GM18907 (cell line): ENCODE data around the gene COX6B1.
"Not testable (repeated sequence)": the region's sequence is repeated elsewhere in the genome, so short reads cannot be mapped to it uniquely, and the experiment has no call there.

Source experiments
- ATAC-seq: cut with Tn5 transposase; IDR thresholded peaks from one replicate; pipeline ENCODE4 v1.9.1; 2021; ENCODE audit warnings: mild to moderate bottlenecking, moderate library complexity; ENCODE audit not compliant: unreplicated experiment

The COX6B1 gene

DNA sequence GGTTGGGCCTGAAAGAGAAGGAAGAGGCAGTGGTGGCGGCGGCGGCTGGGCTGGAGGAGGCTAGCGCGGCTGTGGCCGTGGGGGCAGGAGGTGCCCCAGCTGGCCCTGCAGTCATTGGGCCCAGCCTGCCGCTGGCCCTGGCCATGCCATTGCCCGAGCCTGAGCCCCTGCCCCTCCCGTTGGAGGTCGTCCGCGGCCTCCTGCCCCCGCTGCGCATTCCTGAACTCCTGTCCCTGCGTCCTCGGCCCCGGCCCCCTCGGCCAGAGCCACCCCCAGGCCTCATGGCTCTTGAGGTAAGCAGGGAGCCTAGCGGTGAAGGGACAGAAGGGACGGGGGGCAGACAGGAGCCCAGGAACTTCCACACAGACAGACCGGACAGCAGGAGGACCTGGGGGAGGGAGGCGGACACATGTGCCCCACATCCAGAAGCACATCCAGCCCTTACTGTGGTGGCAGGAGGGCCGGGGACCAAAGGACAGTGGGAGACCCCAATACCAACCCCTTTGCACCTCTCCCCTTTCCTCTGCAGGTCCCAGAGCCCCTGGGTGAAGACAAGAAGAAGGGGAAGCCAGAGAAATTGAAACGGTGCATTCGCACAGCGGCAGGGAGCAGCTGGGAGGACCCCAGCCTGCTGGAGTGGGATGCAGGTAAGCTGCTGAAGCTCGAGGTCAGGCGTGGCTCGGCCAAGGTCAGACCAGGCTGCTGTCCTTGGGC is 14.2 kb upstream of the COX6B1 start:
- ATAC-seq, result no peak

DNA sequence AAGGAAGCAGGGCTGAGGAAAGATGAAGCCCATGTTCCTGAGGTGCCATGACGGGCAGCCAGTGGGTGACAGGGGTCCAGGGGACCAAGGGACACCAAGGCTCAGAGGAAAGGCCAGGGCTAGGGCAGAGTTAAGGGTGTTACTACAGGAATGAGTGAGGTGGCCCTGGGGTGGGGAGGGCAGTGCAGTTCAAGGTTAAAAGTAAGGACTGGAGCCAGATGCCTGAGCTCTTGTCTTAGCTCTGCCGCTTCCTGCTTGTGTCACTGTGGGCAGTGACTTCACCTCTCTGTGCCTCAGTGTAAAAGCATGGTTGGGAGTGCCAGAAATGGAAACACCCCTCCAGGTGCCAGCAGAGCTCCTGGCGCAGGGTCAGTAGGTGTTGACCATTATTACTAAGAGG is 11.5 kb upstream of the COX6B1 start:
- no peak for ATAC-seq

DNA sequence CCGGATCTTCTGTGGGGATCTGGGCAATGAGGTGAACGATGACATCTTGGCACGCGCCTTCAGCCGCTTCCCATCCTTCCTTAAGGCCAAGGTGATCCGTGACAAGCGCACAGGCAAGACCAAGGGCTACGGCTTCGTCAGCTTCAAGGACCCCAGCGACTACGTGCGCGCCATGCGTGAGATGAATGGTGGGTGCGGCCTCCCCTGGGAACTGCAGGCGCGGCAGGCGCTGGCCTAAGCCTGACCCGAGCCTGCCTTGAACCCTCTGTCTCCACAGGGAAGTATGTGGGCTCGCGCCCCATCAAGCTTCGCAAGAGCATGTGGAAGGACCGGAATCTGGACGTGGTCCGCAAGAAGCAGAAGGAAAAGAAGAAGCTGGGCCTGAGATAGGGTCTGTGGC is 11.0 kb upstream of the COX6B1 start:
- ATAC-seq, result no peak

DNA sequence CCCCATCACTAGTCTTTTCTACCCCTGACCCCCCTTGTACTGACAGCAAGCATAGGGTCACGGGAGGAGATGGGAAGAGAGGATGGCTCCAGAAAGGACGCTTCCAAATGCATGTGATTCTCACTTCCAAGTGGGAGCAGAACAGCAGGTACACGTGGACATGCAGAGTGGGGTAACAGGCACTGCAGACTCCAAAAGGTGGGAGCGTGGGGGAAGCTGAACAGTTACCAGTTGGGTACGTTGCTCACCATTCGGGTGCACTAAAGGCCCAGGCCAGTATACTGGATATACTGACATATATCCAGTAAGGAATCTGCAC is 8.8 kb upstream of the COX6B1 start:
- ATAC-seq, result no peak

DNA sequence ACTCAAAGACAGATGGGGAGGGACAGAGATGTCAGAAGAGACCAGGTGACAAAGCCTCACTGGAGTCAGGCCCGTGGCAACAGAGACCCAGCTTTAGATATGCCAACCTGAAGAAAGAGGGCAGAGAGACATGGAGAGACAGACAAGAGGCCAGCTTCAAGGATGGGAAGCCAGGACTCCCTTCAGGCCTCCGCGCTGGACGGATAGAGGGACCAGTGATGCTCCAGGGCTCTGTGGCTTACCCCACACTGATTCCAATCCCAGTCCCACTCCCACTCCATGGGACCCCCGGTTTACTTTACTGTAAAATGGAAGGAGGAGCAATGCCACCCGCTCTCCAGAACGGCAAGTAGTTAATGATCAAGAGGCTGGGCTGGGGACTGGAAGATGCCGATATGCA is 8.3 kb upstream of the COX6B1 start:
- no peak for ATAC-seq

DNA sequence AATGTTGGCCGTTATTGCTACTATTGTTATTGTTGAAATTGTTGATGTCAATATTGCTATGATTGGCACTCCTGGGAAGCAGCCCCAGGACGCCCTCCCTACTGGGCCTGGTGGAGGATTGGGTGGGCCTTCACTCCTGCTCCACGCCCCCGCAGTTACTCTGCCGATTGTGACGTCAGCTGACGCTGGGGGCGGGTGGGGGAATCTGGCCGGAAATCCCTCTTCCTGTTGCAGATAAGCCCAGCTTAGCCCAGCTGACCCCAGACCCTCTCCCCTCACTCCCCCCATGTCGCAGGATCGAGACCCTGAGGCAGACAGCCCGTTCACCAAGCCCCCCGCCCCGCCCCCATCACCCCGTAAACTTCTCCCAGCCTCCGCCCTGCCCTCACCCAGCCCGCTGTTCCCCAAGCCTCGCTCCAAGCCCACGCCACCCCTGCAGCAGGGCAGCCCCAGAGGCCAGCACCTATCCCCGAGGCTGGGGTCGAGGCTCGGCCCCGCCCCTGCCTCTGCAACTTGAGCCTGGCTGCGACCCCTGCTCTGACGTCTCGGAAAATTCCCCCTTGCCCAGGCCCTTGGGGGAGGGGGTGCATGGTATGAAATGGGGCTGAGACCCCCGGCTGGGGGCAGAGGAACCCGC is 6.5 kb upstream of the COX6B1 start, which contains the start of gene ETV2:
TSS of gene ETV2 (plus strand) at position 231 of the 637 bp plus-strand sequence. CDS start 716 bp downstream, outside the sequence.
- ATAC-seq, result no peak

DNA sequence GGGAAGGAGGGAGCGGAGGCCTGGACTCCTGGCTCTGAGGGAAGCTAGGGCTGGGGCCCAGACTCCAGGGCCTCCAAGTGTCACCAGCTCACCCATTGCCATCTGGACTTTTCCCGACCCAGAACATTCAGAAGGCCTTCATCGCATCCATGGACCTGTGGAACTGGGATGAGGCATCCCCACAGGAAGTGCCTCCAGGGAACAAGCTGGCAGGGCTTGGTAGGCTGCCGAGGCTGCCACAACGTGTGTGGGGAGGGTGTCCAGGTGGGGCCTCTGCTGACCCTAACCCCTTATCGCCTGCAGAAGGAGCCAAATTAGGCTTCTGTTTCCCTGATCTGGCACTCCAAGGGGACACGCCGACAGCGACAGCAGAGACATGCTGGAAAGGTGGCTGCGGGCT is 5.8 kb upstream of the COX6B1 start:
- no peak for ATAC-seq

DNA sequence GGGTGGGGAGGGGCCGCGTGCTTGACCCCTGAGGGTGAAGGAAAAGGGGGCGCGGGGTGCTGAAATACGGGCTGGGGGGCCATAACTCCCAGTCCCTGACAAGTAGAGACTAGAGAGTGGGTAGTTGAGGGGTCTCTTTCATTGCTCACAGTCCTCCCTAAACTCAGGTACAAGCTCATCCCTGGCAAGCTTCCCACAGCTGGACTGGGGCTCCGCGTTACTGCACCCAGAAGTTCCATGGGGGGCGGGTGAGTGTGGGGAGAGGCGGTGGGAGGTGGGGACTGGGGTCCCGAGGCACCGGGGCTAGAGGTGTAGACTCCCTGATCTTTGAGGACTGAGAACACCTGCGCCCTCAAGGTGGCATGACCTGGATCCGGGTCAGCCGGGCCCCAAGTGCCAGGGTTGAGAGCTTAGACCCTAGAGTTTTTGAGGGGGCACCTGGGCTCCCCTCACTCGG is 5.3 kb upstream of the COX6B1 start:
- ATAC-seq, result no peak

DNA sequence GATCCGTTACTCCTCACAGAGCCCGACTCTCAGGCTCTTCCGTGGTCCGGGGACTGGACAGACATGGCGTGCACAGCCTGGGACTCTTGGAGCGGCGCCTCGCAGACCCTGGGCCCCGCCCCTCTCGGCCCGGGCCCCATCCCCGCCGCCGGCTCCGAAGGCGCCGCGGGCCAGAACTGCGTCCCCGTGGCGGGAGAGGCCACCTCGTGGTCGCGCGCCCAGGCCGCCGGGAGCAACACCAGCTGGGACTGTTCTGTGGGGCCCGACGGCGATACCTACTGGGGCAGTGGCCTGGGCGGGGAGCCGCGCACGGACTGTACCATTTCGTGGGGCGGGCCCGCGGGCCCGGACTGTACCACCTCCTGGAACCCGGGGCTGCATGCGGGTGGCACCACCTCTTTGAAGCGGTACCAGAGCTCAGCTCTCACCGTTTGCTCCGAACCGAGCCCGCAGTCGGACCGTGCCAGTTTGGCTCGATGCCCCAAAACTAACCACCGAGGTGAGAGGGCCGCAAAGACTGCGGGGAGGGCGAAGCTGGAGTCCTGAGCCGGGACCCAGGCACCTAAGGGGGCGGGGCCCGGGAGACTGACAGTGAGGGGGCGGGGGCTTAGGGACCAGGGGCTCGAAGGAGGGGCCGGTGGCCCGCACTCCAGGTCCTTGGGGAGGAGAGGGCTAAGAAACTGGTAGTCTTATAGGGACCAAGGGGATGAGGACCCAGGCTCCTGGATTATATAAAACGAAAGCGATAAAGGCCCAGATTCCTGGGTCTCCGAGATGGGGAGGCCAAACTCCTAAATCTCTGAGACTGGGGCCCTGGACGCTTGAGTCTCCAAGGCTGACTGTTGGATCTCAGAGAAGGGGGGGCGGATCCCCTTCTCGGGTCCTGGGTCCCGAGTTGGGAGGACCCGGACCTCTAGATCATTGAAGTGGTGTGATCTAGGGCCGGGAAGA is 4.6 kb upstream of the COX6B1 start:
- ATAC-seq, result peak; percentile 43

DNA sequence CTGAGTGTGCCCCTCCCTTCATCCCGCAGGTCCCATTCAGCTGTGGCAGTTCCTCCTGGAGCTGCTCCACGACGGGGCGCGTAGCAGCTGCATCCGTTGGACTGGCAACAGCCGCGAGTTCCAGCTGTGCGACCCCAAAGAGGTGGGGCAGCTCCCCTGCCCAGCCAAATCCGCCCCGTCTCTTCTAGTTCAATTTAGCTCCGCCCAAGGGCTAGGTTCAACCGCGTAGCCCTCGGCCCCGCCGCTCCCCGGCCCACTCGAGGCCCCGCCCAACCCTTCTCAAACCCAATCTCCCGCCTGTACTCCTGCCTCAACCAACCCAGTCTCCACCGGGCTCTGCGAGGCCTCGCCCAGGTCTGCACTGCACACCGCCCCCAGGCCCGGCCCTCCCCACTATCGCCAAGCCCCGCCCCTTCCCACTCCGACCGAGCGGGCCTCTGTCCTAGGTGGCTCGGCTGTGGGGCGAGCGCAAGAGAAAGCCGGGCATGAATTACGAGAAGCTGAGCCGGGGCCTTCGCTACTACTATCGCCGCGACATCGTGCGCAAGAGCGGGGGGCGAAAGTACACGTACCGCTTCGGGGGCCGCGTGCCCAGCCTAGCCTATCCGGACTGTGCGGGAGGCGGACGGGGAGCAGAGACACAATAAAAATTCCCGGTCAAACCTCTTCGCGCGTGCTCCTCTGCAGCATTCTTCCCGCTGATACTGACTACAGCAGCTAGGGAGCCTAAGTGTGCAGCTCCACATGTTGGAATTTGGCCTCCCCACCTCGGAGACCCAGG is 3.7 kb upstream of the COX6B1 start:
- peak; percentile 73 for ATAC-seq

DNA sequence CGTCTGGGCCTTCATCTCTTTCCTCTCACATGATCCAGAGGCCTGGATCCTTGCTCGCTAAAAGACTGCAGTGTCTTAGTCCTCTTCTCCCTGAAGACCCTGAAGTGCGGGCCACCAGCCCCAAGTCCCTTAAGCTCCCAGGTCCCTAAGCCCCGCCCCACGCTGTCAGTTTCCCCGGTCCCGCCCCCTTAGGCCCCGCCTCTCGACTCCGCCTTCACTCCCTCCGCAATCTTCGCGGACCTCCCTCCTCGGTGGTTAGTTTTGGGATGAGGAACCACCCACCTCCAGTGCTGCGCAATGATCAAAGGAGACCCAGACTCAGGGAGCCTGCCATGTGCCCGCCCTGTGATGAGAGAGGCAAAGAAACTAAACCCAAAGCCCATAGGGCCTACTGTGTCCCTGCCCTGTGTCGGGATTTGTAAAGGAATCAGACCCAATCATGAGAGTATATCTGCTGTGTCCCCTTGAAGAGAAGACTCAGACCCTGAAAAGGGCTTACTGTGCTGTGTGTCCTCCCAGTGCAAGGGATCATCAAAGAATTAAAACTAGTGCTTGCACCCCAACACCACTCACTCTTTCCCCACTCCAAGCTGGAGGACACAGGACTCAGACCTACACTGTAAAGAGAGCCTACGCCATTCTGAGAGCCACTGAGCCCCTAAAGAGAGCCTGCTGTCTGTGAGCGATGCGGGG is 3.0 kb upstream of the COX6B1 start:
- no peak for ATAC-seq

DNA sequence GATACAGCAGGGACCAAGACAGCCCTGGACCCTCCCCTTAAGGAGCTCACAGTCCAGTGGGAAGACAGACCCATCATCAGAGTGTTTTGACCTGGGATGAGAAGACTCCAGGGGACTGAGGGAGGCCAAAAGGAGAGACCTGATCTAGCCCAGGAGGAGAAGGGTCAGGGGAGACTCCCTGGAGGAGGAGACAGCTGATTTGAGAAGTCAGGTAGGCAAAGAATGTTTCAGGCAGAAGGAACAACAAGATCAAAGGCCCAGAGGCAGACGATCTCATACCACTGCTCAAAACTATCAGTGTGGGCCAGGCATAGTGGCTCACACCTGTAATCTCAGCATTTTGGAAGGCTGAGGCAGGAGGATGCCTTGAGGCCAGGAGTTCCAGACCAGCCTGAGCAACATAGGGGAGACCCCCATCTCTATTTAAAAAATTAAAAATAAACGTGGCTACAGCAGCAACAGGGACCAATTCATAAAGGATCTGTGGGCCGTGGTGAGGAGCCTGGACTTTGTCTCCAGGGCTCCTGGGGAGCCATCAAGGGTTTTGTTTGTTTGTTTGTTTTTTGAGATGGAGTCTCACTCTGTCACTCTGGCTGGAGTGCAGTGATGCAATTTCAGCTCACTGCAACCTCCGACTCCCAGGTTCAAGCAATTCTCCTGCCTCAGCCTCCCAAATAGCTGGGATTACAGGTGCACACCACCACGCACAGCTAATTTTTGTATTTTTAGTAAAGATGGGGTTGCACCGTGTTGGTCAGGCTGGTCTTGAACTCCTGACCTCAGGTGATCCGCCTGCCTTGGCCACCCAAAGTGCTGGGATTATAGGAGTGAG is 2.2 kb upstream of the COX6B1 start:
- no peak for ATAC-seq

DNA sequence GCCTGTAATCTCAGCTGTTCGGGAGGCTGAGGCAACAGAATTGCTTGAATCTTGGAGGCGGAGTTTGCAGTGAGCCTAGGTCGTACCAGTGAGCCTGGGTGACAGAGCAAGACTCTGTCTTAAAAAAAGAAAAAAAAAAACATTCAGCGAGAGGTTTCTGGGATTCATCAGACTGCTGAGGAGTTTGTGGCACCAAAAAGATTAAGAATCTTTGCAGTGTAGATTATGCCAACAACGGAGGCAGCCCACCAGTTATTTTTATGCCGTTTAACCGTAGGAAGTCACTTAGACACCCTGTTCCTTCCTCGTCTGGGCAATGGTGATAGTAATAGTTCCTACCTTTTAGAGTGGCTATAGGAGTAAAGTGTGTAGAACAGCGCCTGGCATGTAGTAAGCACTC is 2.5 kb downstream of the COX6B1 start:
- ATAC-seq, result no peak

DNA sequence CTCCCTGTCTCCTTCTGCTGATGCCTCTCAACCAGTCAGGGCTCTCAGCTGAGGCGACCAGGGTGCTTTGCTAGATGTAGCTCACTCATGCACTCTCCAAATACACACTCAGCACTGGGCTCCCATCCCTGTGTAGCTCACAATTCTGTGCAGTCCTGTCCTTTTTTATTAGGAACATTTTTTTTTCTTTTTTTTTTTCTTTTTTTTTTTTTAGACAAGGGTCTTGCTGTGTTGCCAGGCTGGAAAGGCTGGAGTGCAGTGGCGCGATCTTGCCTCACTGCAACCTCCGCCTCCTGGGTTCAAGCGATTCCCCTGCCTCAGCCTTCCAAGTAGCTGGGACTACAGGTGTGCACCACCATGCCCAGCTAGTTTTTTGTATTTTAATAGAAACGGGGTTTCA is 6.7 kb downstream of the COX6B1 start:
- ATAC-seq, result not testable (repeated sequence)

DNA sequence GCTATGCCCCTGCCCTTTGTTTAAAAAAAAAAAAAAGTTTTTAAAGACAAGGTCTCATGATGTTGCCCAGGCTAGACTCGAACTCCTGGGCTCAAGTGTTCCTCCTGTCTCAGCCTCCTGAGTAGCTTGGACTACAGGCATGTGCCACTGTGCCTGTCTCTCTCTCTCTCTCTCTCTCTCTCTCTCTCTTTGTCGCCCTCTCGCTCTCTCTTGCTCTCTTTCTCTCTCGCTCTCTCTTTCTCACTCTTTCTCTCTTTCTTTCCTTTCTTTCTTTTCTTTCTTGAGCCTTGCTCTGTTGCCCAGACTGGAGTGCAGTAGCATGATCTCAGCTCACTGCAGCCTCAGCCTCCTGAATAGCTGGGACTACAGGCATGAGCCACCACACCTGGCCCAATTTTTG is 7.5 kb downstream of the COX6B1 start:
- no peak for ATAC-seq

DNA sequence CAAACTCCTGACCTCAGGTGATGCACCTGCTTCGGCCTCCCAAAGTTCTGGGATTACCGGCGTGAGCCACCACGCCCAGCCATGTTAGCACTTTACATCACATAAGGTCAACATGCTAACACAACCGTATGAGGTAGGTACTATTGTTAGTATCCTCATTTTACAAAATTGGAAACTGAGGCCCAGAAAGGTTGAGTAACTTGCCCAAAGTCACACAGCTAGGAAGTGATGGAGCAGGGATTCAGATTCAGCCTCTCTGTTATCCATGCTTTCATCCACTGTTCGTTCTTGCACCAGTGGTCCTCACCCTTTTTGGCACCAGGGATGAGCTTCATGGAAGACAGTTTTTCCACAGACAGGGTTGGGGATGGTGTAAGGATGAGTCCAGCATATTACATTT is 8.6 kb downstream of the COX6B1 start:
- no peak for ATAC-seq

DNA sequence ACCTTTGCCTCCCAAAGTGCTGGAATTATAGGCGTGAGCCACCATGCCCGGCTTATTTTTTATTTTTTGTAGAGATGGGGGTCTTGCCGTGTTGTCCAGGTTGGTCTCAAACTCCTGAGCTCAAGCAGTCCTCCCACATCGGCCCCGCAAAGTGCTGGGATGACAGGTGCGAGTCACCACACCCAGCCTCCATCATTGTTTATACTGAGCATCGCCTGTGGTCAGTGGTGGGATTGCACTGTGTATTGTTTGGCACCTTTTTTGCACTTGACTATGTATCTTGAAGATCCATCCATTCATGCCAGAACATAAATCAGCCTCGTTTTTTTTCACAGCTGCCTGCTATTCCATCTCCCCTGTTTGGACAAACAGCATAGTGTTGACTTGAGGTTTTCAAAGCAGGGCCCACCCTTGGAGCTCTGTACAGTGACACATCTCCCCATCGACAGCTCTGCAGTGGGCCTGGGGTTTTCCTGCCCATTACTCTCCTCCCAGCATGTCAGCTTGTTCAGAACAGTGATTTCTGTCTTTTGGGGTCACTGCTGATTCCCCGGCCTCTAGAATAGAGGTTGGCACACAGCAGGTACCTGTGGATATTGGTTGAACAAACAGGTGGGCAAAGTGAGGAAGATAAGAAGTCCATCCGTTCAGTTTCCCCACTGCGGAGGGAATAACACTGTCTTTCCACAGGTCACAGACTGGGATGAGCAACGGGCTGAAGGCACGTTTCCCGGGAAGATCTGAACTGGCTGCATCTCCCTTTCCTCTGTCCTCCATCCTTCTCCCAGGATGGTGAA is 10.0 kb downstream of the COX6B1 start:
- ATAC-seq, result no peak

DNA sequence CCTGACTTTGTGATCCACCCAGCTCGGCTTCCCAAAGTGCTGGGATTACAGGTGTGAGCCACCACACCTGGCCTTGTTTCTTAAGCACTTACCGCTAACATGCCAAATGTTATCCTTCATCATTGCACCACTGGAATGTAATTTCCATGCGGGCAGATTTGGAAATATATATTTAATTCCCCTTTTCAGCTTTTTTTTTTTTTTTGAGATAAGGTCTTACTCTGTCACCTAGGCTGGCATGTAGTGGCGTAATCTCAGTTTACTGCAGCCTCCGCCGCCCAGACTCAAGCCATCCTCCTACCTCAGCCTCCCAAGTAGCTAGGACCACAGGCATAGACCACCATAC is 13.8 kb downstream of the COX6B1 start:
- ATAC-seq, result no peak

DNA sequence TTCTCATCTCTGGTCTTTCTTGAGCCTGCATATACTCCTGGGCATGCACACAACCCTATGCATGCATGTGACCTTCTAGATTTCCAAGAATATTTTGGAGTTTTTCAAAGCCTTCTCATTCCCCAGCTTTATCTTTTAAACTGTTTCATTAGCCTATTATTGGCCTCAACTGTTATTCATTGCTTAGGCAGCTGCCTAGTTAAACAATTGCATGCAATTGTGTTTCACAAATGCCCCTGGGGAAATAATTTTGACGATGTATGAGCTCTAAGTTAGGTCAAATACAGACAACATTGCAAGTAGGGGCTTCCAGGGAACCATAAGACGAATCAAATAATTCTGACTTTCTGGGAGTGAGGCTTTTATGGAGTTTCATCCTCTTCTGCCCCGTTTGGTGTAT is 15.9 kb downstream of the COX6B1 start:
- ATAC-seq, result no peak
